Panc1 (cell line): ENCODE results near the gene GALNT1.

Source experiments
- REST ChIP-seq, 2 experiments: IDR thresholded peaks; 2 replicates each; pipeline ENCODE4 v1.6.1; 2011 to 2012; ENCODE audit warnings: low read depth in 2 of 2, control low read depth in 1 of 2, low read length in 1 of 2, mild to moderate bottlenecking in 1 of 2, moderate library complexity in 1 of 2; ENCODE audit not compliant: insufficient read depth in 1 of 2
- TF ChIP-seq, protein P1 (sequence below): fragments of 450-650 bp; IDR thresholded peaks from 2 replicates; pipeline ENCODE4 v1.5.1; 2017; ENCODE audit warnings: mild to moderate bottlenecking

- TF ChIP-seq, protein P1, sequence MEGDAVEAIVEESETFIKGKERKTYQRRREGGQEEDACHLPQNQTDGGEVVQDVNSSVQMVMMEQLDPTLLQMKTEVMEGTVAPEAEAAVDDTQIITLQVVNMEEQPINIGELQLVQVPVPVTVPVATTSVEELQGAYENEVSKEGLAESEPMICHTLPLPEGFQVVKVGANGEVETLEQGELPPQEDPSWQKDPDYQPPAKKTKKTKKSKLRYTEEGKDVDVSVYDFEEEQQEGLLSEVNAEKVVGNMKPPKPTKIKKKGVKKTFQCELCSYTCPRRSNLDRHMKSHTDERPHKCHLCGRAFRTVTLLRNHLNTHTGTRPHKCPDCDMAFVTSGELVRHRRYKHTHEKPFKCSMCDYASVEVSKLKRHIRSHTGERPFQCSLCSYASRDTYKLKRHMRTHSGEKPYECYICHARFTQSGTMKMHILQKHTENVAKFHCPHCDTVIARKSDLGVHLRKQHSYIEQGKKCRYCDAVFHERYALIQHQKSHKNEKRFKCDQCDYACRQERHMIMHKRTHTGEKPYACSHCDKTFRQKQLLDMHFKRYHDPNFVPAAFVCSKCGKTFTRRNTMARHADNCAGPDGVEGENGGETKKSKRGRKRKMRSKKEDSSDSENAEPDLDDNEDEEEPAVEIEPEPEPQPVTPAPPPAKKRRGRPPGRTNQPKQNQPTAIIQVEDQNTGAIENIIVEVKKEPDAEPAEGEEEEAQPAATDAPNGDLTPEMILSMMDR = no peak
- peak in 1 of 2 experiments; percentile 32; a peak in 1 of 4 replicates for TF ChIP-seq REST (IDR thresholded peaks at IDR 0.05; ENCODE audit: insufficient read depth in 1 of 2, low read depth in 2 of 2, low read length in 1 of 2)
Measured at GRCh38 chr18:35671966-35672603, 90.5 kb downstream of the GALNT1 start.
